ENCODE results near the gene ADAMTS17.

GRCh38 chr15:100266166-100266565, 75.6 kb downstream of the ADAMTS17 start:
- TF ChIP-seq, protein P1, sequence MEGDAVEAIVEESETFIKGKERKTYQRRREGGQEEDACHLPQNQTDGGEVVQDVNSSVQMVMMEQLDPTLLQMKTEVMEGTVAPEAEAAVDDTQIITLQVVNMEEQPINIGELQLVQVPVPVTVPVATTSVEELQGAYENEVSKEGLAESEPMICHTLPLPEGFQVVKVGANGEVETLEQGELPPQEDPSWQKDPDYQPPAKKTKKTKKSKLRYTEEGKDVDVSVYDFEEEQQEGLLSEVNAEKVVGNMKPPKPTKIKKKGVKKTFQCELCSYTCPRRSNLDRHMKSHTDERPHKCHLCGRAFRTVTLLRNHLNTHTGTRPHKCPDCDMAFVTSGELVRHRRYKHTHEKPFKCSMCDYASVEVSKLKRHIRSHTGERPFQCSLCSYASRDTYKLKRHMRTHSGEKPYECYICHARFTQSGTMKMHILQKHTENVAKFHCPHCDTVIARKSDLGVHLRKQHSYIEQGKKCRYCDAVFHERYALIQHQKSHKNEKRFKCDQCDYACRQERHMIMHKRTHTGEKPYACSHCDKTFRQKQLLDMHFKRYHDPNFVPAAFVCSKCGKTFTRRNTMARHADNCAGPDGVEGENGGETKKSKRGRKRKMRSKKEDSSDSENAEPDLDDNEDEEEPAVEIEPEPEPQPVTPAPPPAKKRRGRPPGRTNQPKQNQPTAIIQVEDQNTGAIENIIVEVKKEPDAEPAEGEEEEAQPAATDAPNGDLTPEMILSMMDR (conservative IDR thresholded peaks at IDR 0.05; ENCODE audit: low read depth, low read length), result no peak
- no peak for TF ChIP-seq EZH2 (IDR thresholded peaks at IDR 0.05; ENCODE audit: borderline replicate concordance, low read depth, low read length, poor library complexity, severe bottlenecking)
